Gastrocnemius medialis (tissue), 4 donors: ENCODE results near the gene THBS1. TPM values are rescaled to one million over a fixed set of nuclear protein-coding genes. Genes with fewer than 3 reads are reported as not detected.

ENCODE experiments used
- ATAC-seq, 2 donors: fragments of 150-250 bp; one replicate each; pipeline ENCODE4 v1.9.1; 2016
- DNase-seq, 2 donors: peaks; one replicate each; pipeline ENCODE4 v3.0.0-alpha.2; 2019
- H3K27ac ChIP-seq, 4 donors: fragments of 200-600 bp; sonication (generic); 1 replicate in 1 of 4; 2 replicates in 3 of 4; pipeline ENCODE4 v1.5.1; 2016 to 2018; ENCODE audit warnings: mild to moderate bottlenecking in 2 of 4, moderate library complexity in 1 of 4
- H3K27me3 ChIP-seq, 3 donors: fragments of 200-600 bp; sonication (generic) in 2 of 3; 1 replicate in 1 of 3; 2 replicates in 2 of 3; pipeline versions ENCODE4 v1.5.1 to v1.6.0; 2016 to 2019; ENCODE audit warnings: mild to moderate bottlenecking in 1 of 3, moderate library complexity in 1 of 3
- H3K36me3 ChIP-seq, 2 donors: fragments of 200-600 bp; sonication (generic) in 1 of 2; one replicate each; pipeline ENCODE4 v1.5.1; 2017 to 2018
- H3K4me1 ChIP-seq, 2 donors: fragments of 200-600 bp; sonication (generic) in 1 of 2; one replicate each; pipeline ENCODE4 v1.5.1; 2016 to 2017; ENCODE audit warnings: mild to moderate bottlenecking in 2 of 2
- H3K4me3 ChIP-seq, 4 donors: fragments of 200-600 bp; sonication (generic) in 3 of 4; 1 replicate in 1 of 4; 2 replicates in 3 of 4; pipeline ENCODE4 v1.5.1; 2016 to 2019; ENCODE audit warnings: mild to moderate bottlenecking in 2 of 4
- H3K9me3 ChIP-seq, 3 donors: fragments of 200-600 bp; sonication (generic) in 2 of 3; 1 replicate in 1 of 3; 2 replicates in 2 of 3; pipeline ENCODE4 v1.5.1; 2016 to 2019
- CTCF ChIP-seq, 5 experiments: fragments of 450-650 bp in 3 of 5; fragments of 200-600 bp in 2 of 5; sonication (generic) in 2 of 5; IDR thresholded peaks in 4 of 5; conservative IDR thresholded peaks in 1 of 5; 1 replicate in 4 of 5; 2 replicates in 1 of 5; pipeline ENCODE4 v1.5.1; 2016 to 2019; ENCODE audit warnings: antibody characterized with exemption in 5 of 5, mild to moderate bottlenecking in 3 of 5, moderate library complexity in 3 of 5
- POLR2A ChIP-seq, 2 donors: fragments of 450-650 bp; IDR thresholded peaks; one replicate each; pipeline ENCODE4 v1.6.1; 2017; ENCODE audit warnings: antibody characterized with exemption in 2 of 2, mild to moderate bottlenecking in 2 of 2, moderate library complexity in 2 of 2
- in situ Hi-C, 4 donors: fragments of 200-750 bp; cut with MboI; loops; one replicate each; pipeline versions ENCODE4 v1.15.0 to v1.8.0; 2017; ENCODE audit warnings: low sequenced_read_pairs in 4 of 4
- intact Hi-C: fragments of 100-400 bp; cut with DNase I; formaldehyde crosslinking; loops from one replicate; pipeline ENCODE4 v1.15.1; 2023; ENCODE audit warnings: low total_unique reads
- total RNA-seq, 4 donors: library from RNA; depleted of rRNA; stranded (reverse); fragments of >200 nt; gene quantifications; one replicate each; pipeline versions ENCODE4 v1.1.0 to v1.2.3, GENCODE V29; 2016

Gene THBS1
- total RNA-seq, 4 donors from 2014 or later, result 10.7 to 99.0 (median 44.6) TPM

GRCh38 chr15:39539973-39540558, 40.8 kb upstream of the THBS1 start:
- no peaks in the 10 kb centered on the region for H3K27me3 ChIP-seq
- H3K4me1 ChIP-seq, result peaks cover 0 to 3% of the 10 kb centered on the region in 2 donors
- ATAC-seq (no peak), DNase-seq (no peak)
- intact Hi-C loops (no loop called here), in situ Hi-C loops (no loop called here)
- no peak overlapping the region for H3K4me3 ChIP-seq
- H3K36me3 ChIP-seq, result no peaks in the 10 kb centered on the region
- no peak overlapping the region for H3K27ac ChIP-seq
- no peaks in the 10 kb centered on the region for H3K9me3 ChIP-seq
- TF ChIP-seq CTCF (IDR thresholded peaks at IDR 0.05 in 4 of 5, conservative IDR thresholded peaks at IDR 0.05 in 1 of 5), result no peak
- TF ChIP-seq POLR2A (IDR thresholded peaks at IDR 0.05), result no peak

GRCh38 chr15:39542385-39543065, 38.4 kb upstream of the THBS1 start:
- no peak overlapping the region for H3K4me3 ChIP-seq
- H3K27ac ChIP-seq, result no peak overlapping the region
- in situ Hi-C loops (no loop called here), intact Hi-C loops (no loop called here)
- DNase-seq (no peak), ATAC-seq (no peak)
- H3K9me3 ChIP-seq, result no peaks in the 10 kb centered on the region
- peaks cover 0 to 3% of the 10 kb centered on the region in 2 donors for H3K4me1 ChIP-seq
- no peak for TF ChIP-seq CTCF (IDR thresholded peaks at IDR 0.05 in 4 of 5, conservative IDR thresholded peaks at IDR 0.05 in 1 of 5)
- TF ChIP-seq POLR2A (IDR thresholded peaks at IDR 0.05), result no peak
- no peaks in the 10 kb centered on the region for H3K27me3 ChIP-seq
- no peaks in the 10 kb centered on the region for H3K36me3 ChIP-seq

GRCh38 chr15:39543651-39544050, 37.2 kb upstream of the THBS1 start:
- no peak overlapping the region for H3K27ac ChIP-seq
- no peaks in the 10 kb centered on the region for H3K9me3 ChIP-seq
- H3K36me3 ChIP-seq, result no peaks in the 10 kb centered on the region
- H3K4me3 ChIP-seq, result no peak overlapping the region
- no peak for TF ChIP-seq CTCF (IDR thresholded peaks at IDR 0.05 in 4 of 5, conservative IDR thresholded peaks at IDR 0.05 in 1 of 5)
- no peak for TF ChIP-seq POLR2A (IDR thresholded peaks at IDR 0.05)
- H3K4me1 ChIP-seq, result peaks cover 0 to 3% of the 10 kb centered on the region in 2 donors
- in situ Hi-C loops (no loop called here), intact Hi-C loops (no loop called here)
- DNase-seq, result no peak
- ATAC-seq, result no peak
- H3K27me3 ChIP-seq, result no peaks in the 10 kb centered on the region

- no peak for ATAC-seq
Measured at GRCh38 chr15:39546842-39547241, 34.0 kb upstream of the THBS1 start.

More at GRCh38 chr15:39546842-39547241, 34.0 kb upstream of the THBS1 start:
- Histone ChIP-seq H3K4me3 (no peak overlapping the region), H3K36me3 (no peaks in the 10 kb centered on the region), H3K9me3 (no peaks in the 10 kb centered on the region), H3K27ac (no peak overlapping the region), H3K4me1 (no peaks in the 10 kb centered on the region), H3K27me3 (no peaks in the 10 kb centered on the region)
- intact Hi-C loops, result no loop called here
- in situ Hi-C loops, result no loop called here
- DNase-seq, result no peak
- TF ChIP-seq CTCF (IDR thresholded peaks at IDR 0.05 in 4 of 5, conservative IDR thresholded peaks at IDR 0.05 in 1 of 5), result no peak
